HepG2 (cell line): ENCODE measurements around the gene DVL3. TPM values are rescaled to one million over a fixed set of nuclear protein-coding genes. Genes with fewer than 3 reads are reported as not detected.

ENCODE experiments used
- BORCS8-MEF2B ChIP-seq: sonication (generic); formaldehyde crosslinking; IDR thresholded peaks from 2 replicates; pipeline ENCODE4 v1.8.0; 2022; ENCODE audit warnings: mild to moderate bottlenecking, missing genetic modification reagents
- ERF ChIP-seq: IDR thresholded peaks from 2 replicates; pipeline ENCODE4 v1.6.1; 2018; ENCODE audit warnings: missing biosample characterization, missing genetic modification reagents
- HOXA9 ChIP-seq: sonication (generic); formaldehyde crosslinking; IDR thresholded peaks from 2 replicates; pipeline ENCODE4 v1.8.1; 2022; ENCODE audit warnings: missing genetic modification reagents, mild to moderate bottlenecking, moderate library complexity, borderline replicate concordance
- HOXD1 ChIP-seq: sonication (generic); formaldehyde crosslinking; IDR thresholded peaks from 2 replicates; pipeline ENCODE4 v1.5.0; 2020; ENCODE audit warnings: missing genetic modification reagents
- MED13 ChIP-seq: sonication (generic); formaldehyde crosslinking; IDR thresholded peaks from 2 replicates; pipeline ENCODE4 v1.5.0; 2020; ENCODE audit warnings: missing genetic modification reagents
- MTA3 ChIP-seq: sonication (generic); formaldehyde crosslinking; IDR thresholded peaks from 2 replicates; pipeline ENCODE4 v1.4.0; 2020; ENCODE audit warnings: missing genetic modification reagents
- NCOA1 ChIP-seq: sonication (generic); formaldehyde crosslinking; IDR thresholded peaks from 2 replicates; pipeline ENCODE4 v1.9.0; 2021; ENCODE audit warnings: missing genetic modification reagents
- NCOA2 ChIP-seq: sonication (generic); formaldehyde crosslinking; IDR thresholded peaks from 2 replicates; pipeline ENCODE4 v1.8.0; 2022; ENCODE audit warnings: inconsistent platforms
- NFE2 ChIP-seq: sonication (generic); formaldehyde crosslinking; IDR thresholded peaks from 2 replicates; pipeline ENCODE4 v1.4.0; 2020; ENCODE audit warnings: missing genetic modification reagents
- NFRKB ChIP-seq: fragments of 450-650 bp; IDR thresholded peaks from 2 replicates; pipeline ENCODE4 v1.6.1; 2017
- PAX8 ChIP-seq: sonication (generic); formaldehyde crosslinking; IDR thresholded peaks from 2 replicates; pipeline ENCODE4 v1.8.0; 2022; ENCODE audit warnings: mild to moderate bottlenecking, missing genetic modification reagents, borderline replicate concordance
- TCF12 ChIP-seq, 2 experiments: fragments of 450-650 bp in 1 of 2; sonication (generic) in 1 of 2; formaldehyde crosslinking in 1 of 2; IDR thresholded peaks; 2 replicates each; pipeline versions ENCODE4 v1.6.1 to v1.8.0; 2017 to 2022; ENCODE audit warnings: antibody characterized with exemption in 1 of 2, mild to moderate bottlenecking in 1 of 2, missing genetic modification reagents in 1 of 2, moderate library complexity in 1 of 2
- THYN1 ChIP-seq: sonication (generic); formaldehyde crosslinking; IDR thresholded peaks from 2 replicates; pipeline ENCODE4 v1.8.1; 2023; ENCODE audit warnings: low read depth, mild to moderate bottlenecking, moderate library complexity, missing genetic modification reagents, borderline replicate concordance
- TIGD3 ChIP-seq: sonication (generic); formaldehyde crosslinking; IDR thresholded peaks from 2 replicates; pipeline ENCODE4 v1.5.1; 2020; ENCODE audit warnings: mild to moderate bottlenecking, missing genetic modification reagents, borderline replicate concordance
- ZBTB10 ChIP-seq: sonication (generic); formaldehyde crosslinking; IDR thresholded peaks from 2 replicates; pipeline ENCODE4 v1.4.0; 2020; ENCODE audit warnings: missing genetic modification reagents, borderline replicate concordance
- ZFP82 ChIP-seq: sonication (generic); formaldehyde crosslinking; IDR thresholded peaks from 2 replicates; pipeline ENCODE4 v1.5.1; 2020; ENCODE audit warnings: mild to moderate bottlenecking, missing genetic modification reagents, borderline replicate concordance
- ZNF335 ChIP-seq: sonication (generic); formaldehyde crosslinking; IDR thresholded peaks from 2 replicates; pipeline ENCODE4 v1.4.0; 2020; ENCODE audit warnings: missing genetic modification reagents
- ZNF644 ChIP-seq: IDR thresholded peaks from 2 replicates; pipeline ENCODE4 v1.6.1; 2016; ENCODE audit warnings: low read depth
- ZNF782 ChIP-seq: sonication (generic); formaldehyde crosslinking; IDR thresholded peaks from 2 replicates; pipeline ENCODE4 v1.4.0; 2020; ENCODE audit warnings: missing genetic modification reagents, mild to moderate bottlenecking, borderline replicate concordance
- ZNF788 ChIP-seq: sonication (generic); formaldehyde crosslinking; IDR thresholded peaks from 2 replicates; pipeline ENCODE4 v1.5.0; 2020; ENCODE audit warnings: mild to moderate bottlenecking, missing genetic modification reagents, borderline replicate concordance
- polyA plus RNA-seq, 8 experiments: library from polyadenylated mRNA; depleted of rRNA in 3 of 8; stranded (reverse) in 7 of 8; unstranded in 1 of 8; fragments of >200 nt; fragmentation: Illumina TruSeq in 4 of 8; extraction: Trizol in 4 of 8; gene quantifications; 2 replicates each; pipeline versions ENCODE4 v1.2.1 to v1.2.3, GENCODE V29; 2011 to 2016; ENCODE audit warnings: low read depth in 4 of 8, missing spikeins in 1 of 8, mixed read lengths in 1 of 8; ENCODE audit not compliant: insufficient read depth in 1 of 8
- total RNA-seq, 5 experiments: library from RNA; depleted of rRNA; stranded (reverse); fragments of >200 nt; fragmentation: Illumina TruSeq; extraction: Trizol; gene quantifications; 2 replicates each; pipeline ENCODE4 v1.2.3, GENCODE V29; 2016; ENCODE audit warnings: low read depth in 1 of 5
- TF ChIP-seq, protein P1 (sequence below): sonication (generic); formaldehyde crosslinking; IDR thresholded peaks from 2 replicates; pipeline ENCODE4 v1.8.1; 2023; ENCODE audit warnings: mild to moderate bottlenecking, missing genetic modification reagents
- TF ChIP-seq, protein P2 (sequence below): sonication (generic); formaldehyde crosslinking; IDR thresholded peaks from 2 replicates; pipeline ENCODE4 v1.9.0; 2022; ENCODE audit warnings: missing genetic modification reagents, mild to moderate bottlenecking, borderline replicate concordance

The DVL3 gene
- total and polyA plus RNA-seq, 2 of the 13 experiments (the other 11 are each of a cell fraction or from before 2014, with no cell fraction given): 29.0 to 36.1 TPM

DNA sequence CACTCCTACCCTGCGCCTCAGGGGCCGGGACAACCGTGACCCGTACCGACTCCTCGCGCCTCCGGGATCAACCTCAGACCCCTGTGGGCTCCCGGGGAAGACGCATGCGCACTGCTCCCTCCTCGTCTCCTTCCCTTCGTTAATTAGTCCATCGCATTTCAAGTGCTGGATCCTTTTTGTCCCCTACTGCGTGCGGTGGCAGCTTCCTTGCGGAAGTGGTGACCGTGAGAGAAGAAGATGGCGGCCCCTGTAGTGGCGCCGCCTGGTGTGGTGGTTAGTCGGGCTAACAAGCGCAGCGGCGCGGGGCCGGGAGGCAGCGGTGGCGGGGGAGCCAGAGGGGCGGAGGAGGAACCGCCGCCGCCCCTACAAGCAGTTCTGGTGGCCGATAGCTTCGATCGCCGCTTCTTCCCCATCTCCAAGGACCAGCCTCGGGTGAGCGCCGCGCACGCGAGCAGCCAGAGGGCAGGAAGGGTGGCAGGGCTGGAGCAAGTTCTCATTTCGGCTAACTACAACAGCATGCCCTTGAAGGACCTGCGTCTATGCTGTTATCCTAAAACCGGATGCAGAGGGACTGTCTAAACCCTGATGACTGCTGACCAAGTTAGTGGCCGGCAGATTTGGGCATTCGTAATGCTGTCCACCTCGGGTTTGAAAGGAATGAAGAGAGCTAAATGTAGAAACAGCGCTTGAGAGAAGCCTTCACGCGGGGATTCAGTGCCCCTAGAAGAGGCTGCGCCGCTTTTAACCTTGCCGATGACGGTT lies 19.8 kb upstream of the DVL3 start, which contains the start of gene EIF2B5 (continued):
- TF ChIP-seq THYN1 (CRISPR knock-in tag) (no peak), NCOA2 (CRISPR knock-in tag) (peak; percentile 56; the same call in 1 of the 2 replicates), TIGD3 (peak; percentile 26; the same call in 1 of the 2 replicates), ZFP82 (CRISPR knock-in tag) (no peak; the same call in 1 of the 2 replicates), ZNF788 (CRISPR knock-in tag) (peak; percentile 95), HOXD1 (CRISPR knock-in tag) (no peak), ZNF782 (CRISPR knock-in tag) (peak; percentile 35; the same call in 1 of the 2 replicates), BORCS8-MEF2B (peak; percentile 59; the same call in 1 of the 2 replicates), ZBTB10 (CRISPR knock-in tag) (no peak), ZNF644 (CRISPR knock-in tag) (no peak), PAX8 (CRISPR knock-in tag) (no peak), MED13 (CRISPR knock-in tag) (no peak), NFRKB (peak; percentile 88), MTA3 (no peak), ERF (peak; percentile 83), NFE2 (CRISPR knock-in tag) (no peak), TCF12 (IDR thresholded peaks at IDR 0.05) (no peak), TCF12 (CRISPR knock-in tag; IDR thresholded peaks at IDR 0.05) (no peak), HOXA9 (CRISPR knock-in tag) (no peak), NCOA1 (CRISPR knock-in tag) (no peak; the same call in 1 of the 2 replicates), ZNF335 (CRISPR knock-in tag) (no peak)
- TF ChIP-seq, protein P1, sequence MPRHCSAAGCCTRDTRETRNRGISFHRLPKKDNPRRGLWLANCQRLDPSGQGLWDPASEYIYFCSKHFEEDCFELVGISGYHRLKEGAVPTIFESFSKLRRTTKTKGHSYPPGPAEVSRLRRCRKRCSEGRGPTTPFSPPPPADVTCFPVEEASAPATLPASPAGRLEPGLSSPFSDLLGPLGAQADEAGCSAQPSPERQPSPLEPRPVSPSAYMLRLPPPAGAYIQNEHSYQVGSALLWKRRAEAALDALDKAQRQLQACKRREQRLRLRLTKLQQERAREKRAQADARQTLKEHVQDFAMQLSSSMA (CRISPR knock-in tag): peak; percentile 58
- TF ChIP-seq, protein P2, sequence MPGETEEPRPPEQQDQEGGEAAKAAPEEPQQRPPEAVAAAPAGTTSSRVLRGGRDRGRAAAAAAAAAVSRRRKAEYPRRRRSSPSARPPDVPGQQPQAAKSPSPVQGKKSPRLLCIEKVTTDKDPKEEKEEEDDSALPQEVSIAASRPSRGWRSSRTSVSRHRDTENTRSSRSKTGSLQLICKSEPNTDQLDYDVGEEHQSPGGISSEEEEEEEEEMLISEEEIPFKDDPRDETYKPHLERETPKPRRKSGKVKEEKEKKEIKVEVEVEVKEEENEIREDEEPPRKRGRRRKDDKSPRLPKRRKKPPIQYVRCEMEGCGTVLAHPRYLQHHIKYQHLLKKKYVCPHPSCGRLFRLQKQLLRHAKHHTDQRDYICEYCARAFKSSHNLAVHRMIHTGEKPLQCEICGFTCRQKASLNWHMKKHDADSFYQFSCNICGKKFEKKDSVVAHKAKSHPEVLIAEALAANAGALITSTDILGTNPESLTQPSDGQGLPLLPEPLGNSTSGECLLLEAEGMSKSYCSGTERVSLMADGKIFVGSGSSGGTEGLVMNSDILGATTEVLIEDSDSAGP (CRISPR knock-in tag): peak; percentile 90; the same call in 1 of the 2 replicates
